HG03108 (cell line): Measurements from ENCODE around the gene DNAH14.
"Not testable (repeated sequence)": the region's sequence is repeated elsewhere in the genome, so short reads cannot be mapped to it uniquely, and the experiment has no call there.

ENCODE experiments used
- ATAC-seq: cut with Tn5 transposase; IDR thresholded peaks from one replicate; pipeline ENCODE4 v1.9.1; 2021; ENCODE audit warnings: moderate library complexity; ENCODE audit not compliant: unreplicated experiment

The DNAH14 gene

GRCh38 chr1:224920930-224921329 lies 8.5 kb upstream of the DNAH14 start:
- ATAC-seq, result no peak

GRCh38 chr1:224921354-224921753 lies 8.1 kb upstream of the DNAH14 start:
- no peak for ATAC-seq

GRCh38 chr1:224922404-224923164 lies 6.9 kb upstream of the DNAH14 start:
- no peak for ATAC-seq

DNA sequence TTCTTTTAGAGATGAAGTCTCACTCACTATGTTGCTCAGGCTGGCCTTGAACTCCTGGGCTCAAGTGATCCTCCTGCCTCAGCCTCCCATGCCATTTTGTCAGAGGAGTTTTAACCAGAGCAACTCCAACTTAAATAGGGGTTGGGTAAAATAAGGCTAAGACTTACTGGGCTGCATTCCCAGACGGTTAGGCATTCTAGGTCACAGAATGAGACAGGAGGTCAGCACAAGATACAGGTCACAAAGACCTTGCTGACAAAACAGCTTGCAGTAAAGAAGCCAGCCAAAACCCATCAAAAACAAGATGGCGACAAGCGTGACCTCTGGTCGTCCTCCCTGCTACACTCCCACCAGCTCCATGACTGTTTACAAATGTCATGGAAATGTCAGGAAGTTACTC lies 5.7 kb upstream of the DNAH14 start:
- ATAC-seq, result no peak

DNA sequence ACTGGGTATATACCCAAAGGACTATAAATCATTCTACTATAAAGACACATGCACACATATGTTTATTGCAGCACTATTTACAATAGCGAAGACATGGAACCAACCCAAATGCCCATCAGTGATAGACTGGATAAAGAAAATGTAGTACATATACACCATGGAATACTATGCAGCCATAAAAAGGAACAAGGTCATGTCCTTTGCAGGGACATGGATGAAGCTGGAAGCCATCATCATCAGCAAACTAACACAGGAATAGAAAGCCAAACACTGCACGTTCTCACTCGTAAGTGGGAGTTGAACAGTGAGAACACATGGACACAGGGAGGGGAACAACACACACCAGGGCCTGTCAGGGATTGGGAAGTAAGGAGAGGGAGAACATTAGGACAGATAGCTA lies 1.8 kb upstream of the DNAH14 start:
- ATAC-seq, result not testable (repeated sequence)

DNA sequence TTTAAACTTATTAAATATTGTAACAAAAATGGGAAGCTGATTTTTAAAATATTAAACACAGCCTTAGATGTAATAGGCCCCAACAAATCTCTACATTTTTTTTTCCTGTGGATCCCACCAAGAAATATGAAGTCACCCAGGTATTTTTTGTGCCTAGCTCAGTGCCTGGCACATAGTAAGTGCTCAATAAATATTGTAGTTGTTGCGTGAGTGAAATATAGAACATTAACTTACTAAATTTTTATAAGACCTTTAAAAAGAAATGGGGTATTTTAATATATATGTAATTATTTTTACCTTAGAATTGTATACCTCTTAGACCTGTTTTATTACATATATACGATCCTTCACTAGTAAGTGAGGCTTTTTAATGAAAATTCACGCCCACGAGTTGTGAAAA lies 569 bp upstream of the DNAH14 start:
- ATAC-seq, result no peak

DNA sequence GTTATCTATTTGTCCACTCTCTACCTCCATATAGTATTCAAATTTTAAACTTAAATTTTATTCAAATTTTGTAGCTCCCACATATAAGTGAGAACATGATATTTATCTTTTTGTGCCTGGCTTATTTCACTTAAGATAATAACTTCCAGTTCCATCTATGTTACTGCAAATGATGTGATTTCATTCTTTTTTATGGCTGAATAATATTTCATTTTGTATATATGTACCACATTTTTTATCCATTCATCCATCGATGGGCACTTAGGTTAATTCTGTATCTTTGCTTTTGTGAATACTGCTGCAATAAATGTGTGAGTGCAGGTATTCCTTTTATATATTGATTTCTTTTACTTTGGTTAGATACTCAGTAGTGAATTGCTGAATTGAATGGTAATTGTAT lies 2.1 kb downstream of the DNAH14 start:
- ATAC-seq, result no peak

- no peak for ATAC-seq
Measured at GRCh38 chr1:224932607-224933249, 3.3 kb downstream of the DNAH14 start.

- ATAC-seq, result no peak
Measured at GRCh38 chr1:224933584-224933983, 4.1 kb downstream of the DNAH14 start.

GRCh38 chr1:224938652-224939051 lies 9.2 kb downstream of the DNAH14 start:
- no peak for ATAC-seq

DNA sequence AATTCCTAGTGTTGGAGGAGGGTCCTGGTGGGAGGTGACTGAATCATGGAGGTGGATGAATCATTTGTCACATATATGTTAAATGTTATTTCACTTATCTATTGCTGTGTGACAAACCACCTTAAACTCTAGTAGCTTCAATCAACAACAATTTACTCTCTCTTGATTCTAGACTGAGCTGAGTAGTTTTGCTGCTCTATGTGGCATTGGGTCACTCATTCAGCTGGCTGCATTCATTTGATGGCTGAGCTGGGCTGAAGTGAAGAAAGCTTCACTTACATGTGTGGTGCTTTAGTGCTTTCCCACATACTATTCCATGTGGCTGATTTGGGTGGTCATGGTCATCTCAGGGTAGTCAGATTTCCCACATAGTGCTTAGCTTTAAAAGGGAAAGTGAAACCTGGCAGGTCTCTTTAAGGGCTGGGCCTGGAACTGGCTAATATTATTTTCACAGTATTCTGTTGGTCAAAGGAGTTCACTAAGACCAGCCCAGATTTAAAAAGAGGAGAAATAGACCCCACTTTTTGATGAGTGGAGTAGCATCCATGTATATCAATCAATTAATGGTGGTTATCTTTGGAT lies 10.5 kb downstream of the DNAH14 start:
- ATAC-seq, result no peak

GRCh38 chr1:224940735-224941134 lies 11.3 kb downstream of the DNAH14 start:
- not testable (repeated sequence) for ATAC-seq

DNA sequence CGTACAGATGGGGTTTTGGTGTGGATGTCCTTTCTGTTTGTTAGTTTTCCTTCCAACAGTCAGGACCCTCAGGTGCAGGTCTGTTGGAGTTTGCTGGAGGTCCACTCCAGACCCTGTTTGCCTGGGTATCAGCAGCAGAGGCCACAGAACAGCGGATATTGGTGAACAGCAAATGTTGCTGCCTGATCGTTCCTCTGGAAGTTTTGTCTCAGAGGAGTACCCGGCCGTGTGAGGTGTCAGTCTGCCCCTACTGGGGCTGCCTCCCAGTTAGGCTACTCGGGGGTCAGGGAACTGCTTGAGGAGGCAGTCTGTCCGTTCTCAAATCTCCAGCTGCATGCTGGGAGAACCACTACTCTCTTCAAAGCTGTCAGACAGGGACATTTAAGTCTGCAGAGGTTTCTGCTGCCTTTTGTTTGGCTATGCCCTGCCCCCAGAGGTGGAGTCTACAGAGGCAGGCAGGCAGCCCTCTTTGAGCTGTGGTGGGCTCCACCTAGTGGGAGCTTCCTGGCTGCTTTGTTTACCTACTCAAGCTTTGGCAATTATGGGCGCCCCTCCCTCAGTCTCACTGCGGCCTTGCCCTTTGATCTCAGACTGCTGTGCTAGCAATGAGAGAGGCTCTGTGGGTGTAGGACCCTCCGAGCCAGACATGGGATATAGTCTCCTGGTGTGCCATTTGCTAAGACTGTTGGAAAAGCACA lies 16.3 kb downstream of the DNAH14 start:
- ATAC-seq, result not testable (repeated sequence)

DNA sequence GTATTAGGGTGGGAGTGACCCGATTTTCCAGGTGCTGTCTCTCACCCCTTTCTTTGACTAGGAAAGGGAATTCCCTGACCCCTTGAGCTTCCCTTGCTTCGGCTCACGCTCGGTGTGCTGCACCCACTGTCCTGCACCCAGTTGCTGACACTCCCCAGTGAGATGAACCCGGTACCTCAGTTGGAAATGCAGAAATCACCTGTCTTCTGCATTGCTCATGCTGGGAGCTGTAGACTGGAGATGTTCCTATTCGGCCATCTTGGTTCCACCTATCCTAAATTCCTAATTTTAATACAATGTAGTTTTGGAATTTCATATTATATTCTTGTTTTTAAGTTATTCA lies 16.8 kb downstream of the DNAH14 start:
- not testable (repeated sequence) for ATAC-seq

DNA sequence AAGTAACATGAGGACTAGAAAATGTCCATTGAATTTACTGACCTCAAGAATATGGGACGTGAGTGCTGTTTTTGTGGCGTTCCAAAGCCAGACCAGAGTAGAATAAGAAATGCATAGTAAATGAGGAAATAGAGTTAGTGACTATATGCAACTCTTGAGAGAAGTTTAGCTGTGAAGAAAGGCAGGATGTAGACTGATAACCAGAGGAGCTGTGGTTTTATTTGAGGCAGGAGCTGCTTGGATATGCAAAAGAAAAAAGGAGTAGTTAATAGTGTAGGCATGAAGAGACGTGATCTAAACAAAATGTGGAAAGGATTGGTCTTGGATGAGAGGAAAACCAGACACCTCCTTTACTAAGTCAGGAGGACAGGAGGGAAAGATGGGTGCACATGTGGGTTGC lies 28.2 kb downstream of the DNAH14 start:
- ATAC-seq, result no peak

GRCh38 chr1:224958490-224958889 lies 29.0 kb downstream of the DNAH14 start:
- ATAC-seq, result no peak

DNA sequence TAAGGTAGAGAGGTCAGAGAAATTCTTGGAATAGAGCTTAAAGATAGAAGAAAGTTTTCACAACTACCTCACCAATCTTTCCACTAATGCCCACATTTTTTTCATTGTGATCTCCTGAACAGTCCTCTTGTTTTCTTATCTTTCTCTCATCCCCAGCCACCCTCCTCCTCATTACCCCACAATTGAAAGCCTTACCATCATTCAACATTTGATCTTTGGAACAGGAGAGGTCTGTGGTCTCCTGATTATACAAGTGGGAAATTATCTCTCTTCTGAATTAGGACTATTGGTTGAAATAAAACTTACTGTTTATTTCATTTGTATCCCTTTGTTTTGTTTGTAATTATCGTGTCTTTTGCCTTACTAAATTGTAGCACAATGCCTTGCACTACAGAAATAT lies 29.6 kb downstream of the DNAH14 start:
- no peak for ATAC-seq

GRCh38 chr1:224959656-224960055 lies 30.2 kb downstream of the DNAH14 start:
- ATAC-seq, result no peak

GRCh38 chr1:224980181-224980580 lies 50.7 kb downstream of the DNAH14 start:
- no peak for ATAC-seq

- ATAC-seq, result not testable (repeated sequence)
Measured at GRCh38 chr1:224981922-224982354, 52.5 kb downstream of the DNAH14 start.

GRCh38 chr1:224988042-224988441 lies 58.6 kb downstream of the DNAH14 start:
- ATAC-seq, result no peak

GRCh38 chr1:224989615-224990014 lies 60.1 kb downstream of the DNAH14 start:
- ATAC-seq, result no peak
